RPMI7951 (cell line): ENCODE data around the gene LRRC8C. TPM values are rescaled to one million over a fixed set of nuclear protein-coding genes. Genes with fewer than 3 reads are reported as not detected.
"Not testable (repeated sequence)": the region's sequence is repeated elsewhere in the genome, so short reads cannot be mapped to it uniquely, and the experiment has no call there.

Experiments
- DNase-seq: peaks from one replicate; pipeline ENCODE4 v3.0.0-alpha.2; 2012; ENCODE audit warnings: low read depth
- total RNA-seq: library from RNA; depleted of rRNA; stranded (reverse); fragments of >200 nt; shearing (Covaris generic); gene quantifications from 2 replicates; pipeline ENCODE4 v1.2.3, GENCODE V29; 2014

Gene LRRC8C
- total RNA-seq, 1 experiment from 2014 or later = 8.7 TPM

- no peak for DNase-seq
Measured at GRCh38 chr1:89703469-89703868, 70.5 kb downstream of the LRRC8C start.

- no peak for DNase-seq
Measured at GRCh38 chr1:89704014-89704413, 71.1 kb downstream of the LRRC8C start.

GRCh38 chr1:89704885-89705284, 72.0 kb downstream of the LRRC8C start:
- not testable (repeated sequence) for DNase-seq

GRCh38 chr1:89705901-89706699, 73.2 kb downstream of the LRRC8C start:
- no peak for DNase-seq

- no peak for DNase-seq
Measured at GRCh38 chr1:89706700-89707012, 73.7 kb downstream of the LRRC8C start.

- no peak for DNase-seq
Measured at GRCh38 chr1:89708751-89709375, 75.9 kb downstream of the LRRC8C start.

GRCh38 chr1:89710498-89711139, 77.7 kb downstream of the LRRC8C start:
- DNase-seq = no peak

GRCh38 chr1:89711140-89711778, 78.3 kb downstream of the LRRC8C start:
- DNase-seq = no peak

- no peak for DNase-seq
Measured at GRCh38 chr1:89712420-89712819, 79.5 kb downstream of the LRRC8C start.

GRCh38 chr1:89715677-89716076, 82.8 kb downstream of the LRRC8C start:
- no peak for DNase-seq

- peak; percentile 57 for DNase-seq
Measured at GRCh38 chr1:89719502-89720306, 86.8 kb downstream of the LRRC8C start.

- no peak for DNase-seq
Measured at GRCh38 chr1:89720839-89721238, 87.9 kb downstream of the LRRC8C start.

GRCh38 chr1:89721351-89721750, 88.4 kb downstream of the LRRC8C start:
- DNase-seq = peak; percentile 79

- no peak for DNase-seq
Measured at GRCh38 chr1:89723144-89723543, 90.2 kb downstream of the LRRC8C start.

GRCh38 chr1:89723863-89724262, 90.9 kb downstream of the LRRC8C start:
- peak; percentile 26 for DNase-seq

- DNase-seq = peak; percentile 63
Measured at GRCh38 chr1:89724369-89725010, 91.6 kb downstream of the LRRC8C start.

GRCh38 chr1:89725011-89725370, 92.1 kb downstream of the LRRC8C start:
- peak; percentile 62 for DNase-seq

- DNase-seq = no peak
Measured at GRCh38 chr1:89725631-89726030, 92.7 kb downstream of the LRRC8C start.

- no peak for DNase-seq
Measured at GRCh38 chr1:89727517-89728312, 94.8 kb downstream of the LRRC8C start.

GRCh38 chr1:89728381-89728780, 95.5 kb downstream of the LRRC8C start:
- peak; percentile 16 for DNase-seq
